HepG2 (cell line): ENCODE data around the gene UBAP2L. TPM values are rescaled to one million over a fixed set of nuclear protein-coding genes. Genes with fewer than 3 reads are reported as not detected.

Experiments used
- BHLHE40 ChIP-seq: IDR thresholded peaks from 2 replicates; pipeline ENCODE4 v1.6.1; 2011; ENCODE audit warnings: low read length, improper control_type of control experiment
- CCAR2 ChIP-seq: fragments of 200-400 bp; formaldehyde crosslinking; optimal IDR thresholded peaks from 2 replicates; pipeline ENCODE3; 2018; ENCODE audit warnings: low read depth, mild to moderate bottlenecking, low read length, moderate library complexity
- ERF ChIP-seq: IDR thresholded peaks from 2 replicates; pipeline ENCODE4 v1.6.1; 2018; ENCODE audit warnings: missing biosample characterization, missing genetic modification reagents
- HCFC1 ChIP-seq: fragments of 150-350 bp; IDR thresholded peaks from 2 replicates; pipeline ENCODE4 v1.6.1; 2014; ENCODE audit warnings: low read depth, low read length
- HNRNPUL1 ChIP-seq: fragments of 200-400 bp; formaldehyde crosslinking; IDR thresholded peaks from 2 replicates; pipeline ENCODE4 v1.6.1; 2017; ENCODE audit warnings: low read depth, mild to moderate bottlenecking, low read length, moderate library complexity
- KDM3A ChIP-seq: IDR thresholded peaks from 2 replicates; pipeline ENCODE4 v1.6.1; 2018; ENCODE audit warnings: low read depth, missing compliant biosample characterization
- MTF1 ChIP-seq: sonication (generic); formaldehyde crosslinking; IDR thresholded peaks from 2 replicates; pipeline ENCODE4 v1.5.0; 2020; ENCODE audit warnings: missing genetic modification reagents
- NAIF1 ChIP-seq: sonication (generic); formaldehyde crosslinking; IDR thresholded peaks from 2 replicates; pipeline ENCODE4 v1.5.0; 2020; ENCODE audit warnings: mild to moderate bottlenecking, missing genetic modification reagents, borderline replicate concordance
- SOX5 ChIP-seq: IDR thresholded peaks from 2 replicates; pipeline ENCODE4 v1.6.1; 2016; ENCODE audit warnings: borderline replicate concordance
- ZFP36 ChIP-seq: fragments of 150-350 bp; IDR thresholded peaks from 2 replicates; pipeline ENCODE4 v1.6.1; 2018; ENCODE audit warnings: borderline replicate concordance, low read length, low read depth; ENCODE audit not compliant: partially characterized antibody
- ZNF121 ChIP-seq: sonication (generic); formaldehyde crosslinking; IDR thresholded peaks from 2 replicates; pipeline ENCODE4 v1.5.0; 2020; ENCODE audit warnings: mild to moderate bottlenecking, missing genetic modification reagents
- ZNF17 ChIP-seq: sonication (generic); formaldehyde crosslinking; IDR thresholded peaks from 2 replicates; pipeline ENCODE4 v1.5.0; 2020; ENCODE audit warnings: mild to moderate bottlenecking, missing genetic modification reagents
- ZNF367 ChIP-seq: sonication (generic); formaldehyde crosslinking; IDR thresholded peaks from 2 replicates; pipeline ENCODE4 v1.4.0; 2020; ENCODE audit warnings: missing genetic modification reagents, borderline replicate concordance
- ZNF710 ChIP-seq: sonication (generic); formaldehyde crosslinking; IDR thresholded peaks from 2 replicates; pipeline ENCODE4 v1.5.0; 2020; ENCODE audit warnings: mild to moderate bottlenecking, missing genetic modification reagents, borderline replicate concordance
- ZNF724P ChIP-seq: sonication (generic); formaldehyde crosslinking; IDR thresholded peaks from 2 replicates; pipeline ENCODE4 v1.8.0; 2022; ENCODE audit warnings: missing genetic modification reagents, borderline replicate concordance
- ZNF788 ChIP-seq: sonication (generic); formaldehyde crosslinking; IDR thresholded peaks from 2 replicates; pipeline ENCODE4 v1.5.0; 2020; ENCODE audit warnings: mild to moderate bottlenecking, missing genetic modification reagents, borderline replicate concordance
- ZSCAN21 ChIP-seq: sonication (generic); formaldehyde crosslinking; IDR thresholded peaks from 2 replicates; pipeline ENCODE4 v1.8.0; 2022; ENCODE audit warnings: mild to moderate bottlenecking, missing genetic modification reagents, moderate library complexity, borderline replicate concordance
- polyA plus RNA-seq, 8 experiments: library from polyadenylated mRNA; depleted of rRNA in 3 of 8; stranded (reverse) in 7 of 8; unstranded in 1 of 8; fragments of >200 nt; fragmentation: Illumina TruSeq in 4 of 8; extraction: Trizol in 4 of 8; gene quantifications; 2 replicates each; pipeline versions ENCODE4 v1.2.1 to v1.2.3, GENCODE V29; 2011 to 2016; ENCODE audit warnings: low read depth in 4 of 8, missing spikeins in 1 of 8, mixed read lengths in 1 of 8; ENCODE audit not compliant: insufficient read depth in 1 of 8
- total RNA-seq, 5 experiments: library from RNA; depleted of rRNA; stranded (reverse); fragments of >200 nt; fragmentation: Illumina TruSeq; extraction: Trizol; gene quantifications; 2 replicates each; pipeline ENCODE4 v1.2.3, GENCODE V29; 2016; ENCODE audit warnings: low read depth in 1 of 5
- TF ChIP-seq, protein P1 (sequence below): sonication (generic); formaldehyde crosslinking; conservative IDR thresholded peaks from 2 replicates; pipeline ENCODE4 v1.4.0; 2020; ENCODE audit warnings: mild to moderate bottlenecking, missing genetic modification reagents, moderate library complexity
- TF ChIP-seq, protein P2 (sequence below): sonication (generic); formaldehyde crosslinking; IDR thresholded peaks from 2 replicates; pipeline ENCODE4 v1.4.0; 2020; ENCODE audit warnings: missing genetic modification reagents
- TF ChIP-seq, protein P3 (sequence below): sonication (generic); IDR thresholded peaks from 2 replicates; pipeline ENCODE4 v1.6.1; 2016; ENCODE audit warnings: low read depth, borderline replicate concordance

Gene UBAP2L
- total and polyA plus RNA-seq, 2 of the 13 experiments (the other 11 are each of a cell fraction or from before 2014, with no cell fraction given) = 74.2 to 159 TPM

DNA sequence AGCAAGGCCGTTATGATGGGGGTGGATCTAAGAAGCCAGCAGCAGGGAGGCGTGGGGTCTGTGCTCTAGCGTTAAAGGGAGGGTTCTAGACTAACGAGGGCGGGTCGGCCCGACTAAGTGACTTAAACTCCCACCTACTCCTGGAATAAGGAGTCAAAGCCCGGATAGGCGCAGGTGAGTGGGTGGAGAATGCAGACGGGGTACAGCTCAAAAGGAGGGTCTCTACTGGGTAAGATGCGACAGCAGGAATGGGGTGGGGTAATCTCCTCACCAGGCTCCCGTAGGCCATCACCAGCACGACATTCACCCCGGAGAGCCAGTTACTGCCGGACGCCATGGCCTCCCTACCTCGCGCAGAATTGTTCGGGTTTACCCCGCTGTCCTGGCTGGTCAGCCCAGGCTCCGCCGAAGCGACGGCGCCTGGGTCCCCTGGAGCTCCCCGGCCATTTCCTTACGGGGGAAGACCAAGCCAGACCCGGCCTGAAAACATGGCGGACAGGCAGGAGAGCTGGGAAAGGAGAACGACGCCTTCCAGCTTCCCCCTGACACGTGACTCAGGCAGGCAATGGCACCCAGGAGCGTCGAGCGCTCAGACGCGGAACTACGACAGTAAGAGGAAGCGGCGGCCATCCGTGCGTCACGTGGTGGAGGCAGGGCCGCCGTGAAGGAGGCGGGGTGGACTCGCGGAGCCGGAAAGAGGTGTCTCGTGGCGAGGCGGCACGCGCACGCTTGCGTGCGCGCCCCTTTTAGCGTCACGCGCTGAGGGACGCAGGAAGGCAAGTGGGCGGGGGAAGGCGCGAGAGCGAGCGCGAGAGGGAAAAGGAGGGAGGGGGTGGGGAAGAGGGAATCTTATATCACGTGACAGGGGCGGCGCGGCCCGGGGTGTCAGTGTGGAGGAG lies at the start of gene UBAP2L (continued):
- TF ChIP-seq, protein P1, sequence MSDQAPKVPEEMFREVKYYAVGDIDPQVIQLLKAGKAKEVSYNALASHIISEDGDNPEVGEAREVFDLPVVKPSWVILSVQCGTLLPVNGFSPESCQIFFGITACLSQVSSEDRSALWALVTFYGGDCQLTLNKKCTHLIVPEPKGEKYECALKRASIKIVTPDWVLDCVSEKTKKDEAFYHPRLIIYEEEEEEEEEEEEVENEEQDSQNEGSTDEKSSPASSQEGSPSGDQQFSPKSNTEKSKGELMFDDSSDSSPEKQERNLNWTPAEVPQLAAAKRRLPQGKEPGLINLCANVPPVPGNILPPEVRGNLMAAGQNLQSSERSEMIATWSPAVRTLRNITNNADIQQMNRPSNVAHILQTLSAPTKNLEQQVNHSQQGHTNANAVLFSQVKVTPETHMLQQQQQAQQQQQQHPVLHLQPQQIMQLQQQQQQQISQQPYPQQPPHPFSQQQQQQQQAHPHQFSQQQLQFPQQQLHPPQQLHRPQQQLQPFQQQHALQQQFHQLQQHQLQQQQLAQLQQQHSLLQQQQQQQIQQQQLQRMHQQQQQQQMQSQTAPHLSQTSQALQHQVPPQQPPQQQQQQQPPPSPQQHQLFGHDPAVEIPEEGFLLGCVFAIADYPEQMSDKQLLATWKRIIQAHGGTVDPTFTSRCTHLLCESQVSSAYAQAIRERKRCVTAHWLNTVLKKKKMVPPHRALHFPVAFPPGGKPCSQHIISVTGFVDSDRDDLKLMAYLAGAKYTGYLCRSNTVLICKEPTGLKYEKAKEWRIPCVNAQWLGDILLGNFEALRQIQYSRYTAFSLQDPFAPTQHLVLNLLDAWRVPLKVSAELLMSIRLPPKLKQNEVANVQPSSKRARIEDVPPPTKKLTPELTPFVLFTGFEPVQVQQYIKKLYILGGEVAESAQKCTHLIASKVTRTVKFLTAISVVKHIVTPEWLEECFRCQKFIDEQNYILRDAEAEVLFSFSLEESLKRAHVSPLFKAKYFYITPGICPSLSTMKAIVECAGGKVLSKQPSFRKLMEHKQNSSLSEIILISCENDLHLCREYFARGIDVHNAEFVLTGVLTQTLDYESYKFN (CRISPR knock-in tag) = peak; percentile 61
- TF ChIP-seq BHLHE40 (peak; percentile 90), CCAR2 (no peak), ZNF710 (CRISPR knock-in tag) (no peak; the same call in 1 of the 2 replicates), ZNF724P (CRISPR knock-in tag) (no peak), NAIF1 (CRISPR knock-in tag) (no peak), SOX5 (peak; percentile 69; the same call in 1 of the 2 replicates), HNRNPUL1 (no peak), ZFP36 (no peak), MTF1 (peak; percentile 73; the same call in 1 of the 2 replicates), KDM3A (CRISPR knock-in tag) (peak; percentile 66), ZNF17 (no peak), ZNF788 (CRISPR knock-in tag) (peak; percentile 97; the same call in 1 of the 2 replicates), ZSCAN21 (CRISPR knock-in tag) (peak; percentile 86; the same call in 1 of the 2 replicates), ZNF367 (peak; percentile 93; the same call in 1 of the 2 replicates), ZNF121 (CRISPR knock-in tag) (no peak), ERF (peak; percentile 97), HCFC1 (peak; percentile 58)
- TF ChIP-seq, protein P2, sequence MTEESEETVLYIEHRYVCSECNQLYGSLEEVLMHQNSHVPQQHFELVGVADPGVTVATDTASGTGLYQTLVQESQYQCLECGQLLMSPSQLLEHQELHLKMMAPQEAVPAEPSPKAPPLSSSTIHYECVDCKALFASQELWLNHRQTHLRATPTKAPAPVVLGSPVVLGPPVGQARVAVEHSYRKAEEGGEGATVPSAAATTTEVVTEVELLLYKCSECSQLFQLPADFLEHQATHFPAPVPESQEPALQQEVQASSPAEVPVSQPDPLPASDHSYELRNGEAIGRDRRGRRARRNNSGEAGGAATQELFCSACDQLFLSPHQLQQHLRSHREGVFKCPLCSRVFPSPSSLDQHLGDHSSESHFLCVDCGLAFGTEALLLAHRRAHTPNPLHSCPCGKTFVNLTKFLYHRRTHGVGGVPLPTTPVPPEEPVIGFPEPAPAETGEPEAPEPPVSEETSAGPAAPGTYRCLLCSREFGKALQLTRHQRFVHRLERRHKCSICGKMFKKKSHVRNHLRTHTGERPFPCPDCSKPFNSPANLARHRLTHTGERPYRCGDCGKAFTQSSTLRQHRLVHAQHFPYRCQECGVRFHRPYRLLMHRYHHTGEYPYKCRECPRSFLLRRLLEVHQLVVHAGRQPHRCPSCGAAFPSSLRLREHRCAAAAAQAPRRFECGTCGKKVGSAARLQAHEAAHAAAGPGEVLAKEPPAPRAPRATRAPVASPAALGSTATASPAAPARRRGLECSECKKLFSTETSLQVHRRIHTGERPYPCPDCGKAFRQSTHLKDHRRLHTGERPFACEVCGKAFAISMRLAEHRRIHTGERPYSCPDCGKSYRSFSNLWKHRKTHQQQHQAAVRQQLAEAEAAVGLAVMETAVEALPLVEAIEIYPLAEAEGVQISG (CRISPR knock-in tag) = peak; percentile 93
- TF ChIP-seq, protein P3, sequence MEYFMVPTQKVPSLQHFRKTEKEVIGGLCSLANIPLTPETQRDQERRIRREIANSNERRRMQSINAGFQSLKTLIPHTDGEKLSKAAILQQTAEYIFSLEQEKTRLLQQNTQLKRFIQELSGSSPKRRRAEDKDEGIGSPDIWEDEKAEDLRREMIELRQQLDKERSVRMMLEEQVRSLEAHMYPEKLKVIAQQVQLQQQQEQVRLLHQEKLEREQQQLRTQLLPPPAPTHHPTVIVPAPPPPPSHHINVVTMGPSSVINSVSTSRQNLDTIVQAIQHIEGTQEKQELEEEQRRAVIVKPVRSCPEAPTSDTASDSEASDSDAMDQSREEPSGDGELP = no peak
